Measurements from ENCODE around the gene TMC7.

Gene TMC7

GRCh38 chr16:18983565-18984434, at the start of gene TMC7:
TSS of gene TMC7 (plus strand) at chr16:18983934. CDS start at chr16:18984064, 130 bp downstream.
- TF ChIP-seq CTCF (IDR thresholded peaks at IDR 0.05; ENCODE audit: low read depth, low read length, missing control alignments) = peak; percentile 23
- no peak within 1 kb of the TSS for H3K4me3 ChIP-seq (ENCODE audit: low read depth, low read length)
- no peak for DNase-seq (ENCODE audit: low read depth)

GRCh38 chr16:18936727-18937340, 46.9 kb upstream of the TMC7 start:
- no peak overlapping the region for H3K4me3 ChIP-seq (ENCODE audit: low read depth, low read length)
- no peak for TF ChIP-seq CTCF (IDR thresholded peaks at IDR 0.05; ENCODE audit: low read depth, low read length, missing control alignments)

GRCh38 chr16:18937390-18937789, 46.3 kb upstream of the TMC7 start:
- H3K4me3 ChIP-seq (ENCODE audit: low read depth, low read length) = no peak overlapping the region
- DNase-seq (ENCODE audit: low read depth) = no peak
- TF ChIP-seq CTCF (IDR thresholded peaks at IDR 0.05; ENCODE audit: low read depth, low read length, missing control alignments) = no peak

More at GRCh38 chr16:18936727-18937340, 46.9 kb upstream of the TMC7 start:
- DNase-seq (ENCODE audit: low read depth) = no peak

GRCh38 chr16:18938986-18939385, 44.7 kb upstream of the TMC7 start:
- no peak for TF ChIP-seq CTCF (IDR thresholded peaks at IDR 0.05; ENCODE audit: low read depth, low read length, missing control alignments)
- H3K4me3 ChIP-seq (ENCODE audit: low read depth, low read length) = no peak overlapping the region
- no peak for DNase-seq (ENCODE audit: low read depth)

- TF ChIP-seq CTCF (IDR thresholded peaks at IDR 0.05; ENCODE audit: low read depth, low read length, missing control alignments) = no peak
- DNase-seq (ENCODE audit: low read depth) = no peak
- no peak overlapping the region for H3K4me3 ChIP-seq (ENCODE audit: low read depth, low read length)
Measured at GRCh38 chr16:18941471-18941870, 42.3 kb upstream of the TMC7 start.

- no peak for DNase-seq (ENCODE audit: low read depth)
- H3K4me3 ChIP-seq (ENCODE audit: low read depth, low read length) = no peak overlapping the region
- no peak for TF ChIP-seq CTCF (IDR thresholded peaks at IDR 0.05; ENCODE audit: low read depth, low read length, missing control alignments)
Measured at GRCh38 chr16:18942061-18942460, 41.7 kb upstream of the TMC7 start.

Measured in GM12864 (cell line).